Measurements from ENCODE around the gene KIF3A. TPM values are rescaled to one million over a fixed set of nuclear protein-coding genes. Genes with fewer than 3 reads are reported as not detected.

Gene KIF3A
- total and polyA plus RNA-seq, 9 donors: 4.2 to 13.0 (median 9.2) TPM

- intact Hi-C loops (cut with DNase I): no loop called here
- no peaks in the 10 kb centered on the region for H3K9me3 ChIP-seq
- no peaks in the 10 kb centered on the region for H3K27me3 ChIP-seq
- DNase-seq: no peak
- 66 to 71% (median 70%) methylated on average over 7 of the region's 7 CpGs for WGBS, 3 donors
- no peaks in the 10 kb centered on the region for H3K36me3 ChIP-seq
- no peak overlapping the region for H3K4me3 ChIP-seq
- no peaks in the 10 kb centered on the region for H3K4me1 ChIP-seq (ENCODE audit: insufficient read depth)
- TF ChIP-seq CTCF (IDR thresholded peaks at IDR 0.05): no peak
- no peak overlapping the region for H3K27ac ChIP-seq
Measured at GRCh38 chr5:132689513-132689912, 47.8 kb downstream of the KIF3A start.

GRCh38 chr5:132688536-132689339 is 48.6 kb downstream of the KIF3A start:
- TF ChIP-seq EP300 (IDR thresholded peaks at IDR 0.05) (no peak), CTCF (IDR thresholded peaks at IDR 0.05) (no peak), POLR2A (IDR thresholded peaks at IDR 0.05) (no peak)
- DNase-seq: no peak

GRCh38 chr5:132687995-132688394 is 49.4 kb downstream of the KIF3A start:
- H3K4me1 ChIP-seq (ENCODE audit: insufficient read depth): no peaks in the 10 kb centered on the region
- H3K36me3 ChIP-seq: no peaks in the 10 kb centered on the region
- intact Hi-C loops (cut with DNase I): no loop called here
- no peak for TF ChIP-seq POLR2A (IDR thresholded peaks at IDR 0.05)
- no peak for TF ChIP-seq CTCF (IDR thresholded peaks at IDR 0.05)
- TF ChIP-seq EP300 (IDR thresholded peaks at IDR 0.05): no peak
- no peak overlapping the region for H3K4me3 ChIP-seq
- no peak overlapping the region for H3K27ac ChIP-seq
- 84 to 89% (median 85%) methylated on average over 5 of the region's 5 CpGs for WGBS, 3 donors
- H3K9me3 ChIP-seq: no peaks in the 10 kb centered on the region
- H3K27me3 ChIP-seq: no peaks in the 10 kb centered on the region
- DNase-seq: no peak

More at GRCh38 chr5:132688536-132689339, 48.6 kb downstream of the KIF3A start:
- no peaks in the 10 kb centered on the region for H3K4me1 ChIP-seq (ENCODE audit: insufficient read depth)
- intact Hi-C loops (cut with DNase I): no loop called here
- no peaks in the 10 kb centered on the region for H3K9me3 ChIP-seq
- no peaks in the 10 kb centered on the region for H3K36me3 ChIP-seq
- no peaks in the 10 kb centered on the region for H3K27me3 ChIP-seq
- 57 to 64% (median 62%) methylated on average over 7 of the region's 7 CpGs for WGBS, 3 donors
- no peak overlapping the region for H3K4me3 ChIP-seq
- H3K27ac ChIP-seq: no peak overlapping the region

- intact Hi-C loops (cut with DNase I): no loop called here
- Histone ChIP-seq H3K4me1 (ENCODE audit: insufficient read depth) (no peaks in the 10 kb centered on the region), H3K36me3 (no peaks in the 10 kb centered on the region), H3K27ac (no peak overlapping the region), H3K27me3 (no peaks in the 10 kb centered on the region), H3K9me3 (no peaks in the 10 kb centered on the region), H3K4me3 (no peak overlapping the region)
- DNase-seq: no peak
- TF ChIP-seq CTCF (IDR thresholded peaks at IDR 0.05): no peak
- TF ChIP-seq POLR2A (IDR thresholded peaks at IDR 0.05): no peak
- TF ChIP-seq EP300 (IDR thresholded peaks at IDR 0.05): no peak
- 77 to 88% (median 83%) methylated on average over 3 of the region's 3 CpGs for WGBS, 3 donors
Measured at GRCh38 chr5:132686193-132686592, 51.2 kb downstream of the KIF3A start.

All from ovary (tissue), 9 donors.